ENCODE data around the gene GAMT. TPM values are rescaled to one million over a fixed set of nuclear protein-coding genes. Genes with fewer than 3 reads are reported as not detected.

The GAMT gene
- total and polyA plus RNA-seq, 2 of the 13 experiments (the other 11 are each of a cell fraction or from before 2014, with no cell fraction given): 115 to 124 TPM

DNA sequence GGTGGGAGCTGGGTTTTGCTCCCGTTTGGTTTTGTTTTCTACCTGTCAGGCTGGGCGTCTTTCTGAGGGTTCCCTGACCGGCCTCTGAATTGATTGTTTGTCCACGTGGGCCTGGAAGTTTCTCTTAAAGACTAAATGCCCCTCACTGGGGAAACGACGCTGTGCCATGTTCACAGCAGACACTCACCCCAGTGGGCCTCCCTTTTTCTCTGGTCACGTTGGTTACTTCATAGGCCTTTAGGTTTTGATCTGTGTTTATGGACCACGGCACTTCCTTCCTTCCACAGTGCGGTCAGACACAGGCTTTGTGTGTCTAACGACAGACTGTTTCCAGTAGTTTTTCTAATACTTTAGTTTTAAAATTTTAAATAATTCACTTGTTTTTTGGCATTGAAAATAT lies 37.7 kb downstream of the GAMT start:
- Histone ChIP-seq H4K20me1 (ENCODE audit: insufficient read depth, low read length) (no peaks in the 10 kb centered on the region), H3K4me2 (ENCODE audit: low read depth, low read length) (no peak overlapping the region), H3K27ac (ENCODE audit: extremely low read length, insufficient read depth, low read length) (no peak overlapping the region), H3K27me3 (ENCODE audit: control insufficient read depth in 1 of 2, insufficient read depth in 2 of 2, low read length in 2 of 2) (no peaks in the 10 kb centered on the region), H3K9me3 (ENCODE audit: low read length) (no peaks in the 10 kb centered on the region), H2AFZ (ENCODE audit: low read length) (no peak overlapping the region), H3K36me3 (replicated peaks in 1 of 2; ENCODE audit: control insufficient read depth in 1 of 2, insufficient read depth in 2 of 2, low read length in 2 of 2) (peaks cover 11 to 44% of the 10 kb centered on the region in 2 experiments; a peak in 4 of 5 replicates), H3K4me1 (ENCODE audit: insufficient read depth, low read length) (no peaks in the 10 kb centered on the region), H3K4me3 (replicated peaks in 1 of 3; ENCODE audit: insufficient read depth in 1 of 3, low read depth in 2 of 3, low read length in 3 of 3) (no peak overlapping the region), H3K79me2 (ENCODE audit: insufficient read depth, low read length) (no peaks in the 10 kb centered on the region), H3K9ac (ENCODE audit: insufficient read depth, low read depth, low read length) (no peak overlapping the region)
- POLR2A ChIA-PET: no interaction called here
- CTCF ChIA-PET (ENCODE audit: low intra/inter-chr PET ratio, low total read pairs): no interaction called here
- TF ChIP-seq SP4 (CRISPR knock-in tag; IDR thresholded peaks at IDR 0.05) (no peak), NONO (IDR thresholded peaks at IDR 0.05) (no peak), NONO (CRISPR knock-in tag; conservative IDR thresholded peaks at IDR 0.05) (no peak), ARID3A (IDR thresholded peaks at IDR 0.05; ENCODE audit: low read depth, low read length) (no peak), ZNF33A (CRISPR knock-in tag; IDR thresholded peaks at IDR 0.05; ENCODE audit: borderline replicate concordance) (no peak), MEIS2 (CRISPR knock-in tag; IDR thresholded peaks at IDR 0.05) (no peak), TBP (CRISPR knock-in tag; IDR thresholded peaks at IDR 0.05) (no peak), TFDP1 (CRISPR knock-in tag; IDR thresholded peaks at IDR 0.05; ENCODE audit: borderline replicate concordance) (no peak), CHD4 (IDR thresholded peaks at IDR 0.05; ENCODE audit: borderline replicate concordance, low read length) (no peak), ZNF672 (CRISPR knock-in tag; IDR thresholded peaks at IDR 0.05) (no peak), RAD51 (IDR thresholded peaks at IDR 0.05; ENCODE audit: borderline replicate concordance) (no peak), SIN3A (IDR thresholded peaks at IDR 0.05; ENCODE audit: borderline replicate concordance, low read depth, low read length) (no peak)
- TF ChIP-seq, protein P1, sequence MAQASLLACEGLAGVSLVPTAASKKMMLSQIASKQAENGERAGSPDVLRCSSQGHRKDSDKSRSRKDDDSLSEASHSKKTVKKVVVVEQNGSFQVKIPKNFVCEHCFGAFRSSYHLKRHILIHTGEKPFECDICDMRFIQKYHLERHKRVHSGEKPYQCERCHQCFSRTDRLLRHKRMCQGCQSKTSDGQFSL (CRISPR knock-in tag; IDR thresholded peaks at IDR 0.05): no peak
- ATAC-seq: no peak
- BruUV-seq (replicated peaks): no TSS peak
- DNase-seq (ENCODE audit: low spot score): no peak
- in situ Hi-C loops (cut with HindIII; ENCODE audit: extremely low pct_ligation_motif_present, low pct_unique_long_range_greater_than_20kb): no loop called here
- WGBS (ENCODE audit: low lambda C conversion rate): 94% methylated on average over 10 of the region's 10 CpGs
- intact Hi-C loops (cut with micrococcal nuclease; ENCODE audit: unreplicated experiment): no loop called here
- no peak for FAIRE-seq

All from HepG2 (cell line).